IMR-90 (cell line): ENCODE data around the gene SHC2. TPM values are rescaled to one million over a fixed set of nuclear protein-coding genes. Genes with fewer than 3 reads are reported as not detected.

ENCODE experiments used
- ATAC-seq: fragments of 200-7000 bp; cut with Tn5 transposase; 2 replicates; pipeline ENCODE4 v1.9.1; 2020; ENCODE audit warnings: low read depth, mild to moderate bottlenecking, moderate library complexity
- BruUV-seq: library from RNA; stranded (reverse); fragments of 400-500 nt; replicated peaks from 2 replicates; lab custom pipeline; 2021; lab: Mats Ljungman, UMichigan
- CTCF ChIA-PET: fragments of 300-600 bp; formaldehyde crosslinking; extraction: SDS; loops from one replicate; lab custom pipeline; 2021; ENCODE audit warnings: antibody characterized with exemption; lab: Yijun Ruan, JAX
- POLR2A ChIA-PET: fragments of 300-600 bp; sonication (Branson Sonifier 250); formaldehyde crosslinking; loops from one replicate; lab custom pipeline; 2022; ENCODE audit warnings: antibody characterized with exemption; ENCODE audit not compliant: unreplicated experiment; lab: Charles Lee
- DNase-seq: peaks from one replicate; pipeline ENCODE4 v3.0.0; 2013
- H2AFZ ChIP-seq: replicated peaks from 2 replicates; pipeline ENCODE3; 2013; ENCODE audit warnings: low read length, mild to moderate bottlenecking; ENCODE audit not compliant: poor library complexity
- H2AK5ac ChIP-seq: 2 replicates; pipeline ENCODE4 v1.6.1; 2013; ENCODE audit warnings: low read depth, low read length, inconsistent platforms
- H2AK9ac ChIP-seq: replicated peaks from 2 replicates; pipeline ENCODE3; 2013; ENCODE audit warnings: mild to moderate bottlenecking, low read depth, low read length, moderate library complexity; ENCODE audit not compliant: poor library complexity
- H2BK120ac ChIP-seq: 2 replicates; pipeline ENCODE4 v1.6.1; 2013; ENCODE audit warnings: low read depth, low read length, inconsistent platforms
- H2BK15ac ChIP-seq: 3 replicates; pipeline ENCODE4 v1.6.1; 2013; ENCODE audit warnings: low read depth, low read length, inconsistent platforms
- H2BK20ac ChIP-seq: 2 replicates; pipeline ENCODE4 v1.6.1; 2013; ENCODE audit warnings: low read depth, mild to moderate bottlenecking, inconsistent platforms, low read length, moderate library complexity
- H2BK5ac ChIP-seq: 2 replicates; pipeline ENCODE4 v1.6.1; 2013; ENCODE audit warnings: mild to moderate bottlenecking, low read depth, low read length, inconsistent platforms; ENCODE audit not compliant: poor library complexity, severe bottlenecking
- H3K14ac ChIP-seq: replicated peaks from 2 replicates; pipeline ENCODE4 v1.6.1; 2013; ENCODE audit warnings: low read depth, low read length, inconsistent platforms
- H3K18ac ChIP-seq: 2 replicates; pipeline ENCODE4 v1.6.1; 2013; ENCODE audit warnings: low read depth, low read length, control low read depth
- H3K23ac ChIP-seq: 2 replicates; pipeline ENCODE4 v1.6.1; 2013; ENCODE audit warnings: low read depth, low read length, inconsistent platforms
- H3K27ac ChIP-seq: 2 replicates; pipeline ENCODE4 v1.5.1; 2013; ENCODE audit warnings: mild to moderate bottlenecking, control low read depth, low read length; ENCODE audit not compliant: insufficient read depth
- H3K27me3 ChIP-seq: 2 replicates; pipeline ENCODE4 v1.6.1; 2013; ENCODE audit warnings: low read length; ENCODE audit not compliant: control insufficient read depth, insufficient read depth
- H3K36me3 ChIP-seq: 2 replicates; pipeline ENCODE4 v1.6.1; 2013; ENCODE audit warnings: low read length, mixed read lengths; ENCODE audit not compliant: control insufficient read depth, insufficient read depth
- H3K4ac ChIP-seq: 2 replicates; pipeline ENCODE4 v1.6.1; 2013; ENCODE audit warnings: low read depth, low read length, inconsistent platforms
- H3K4me1 ChIP-seq: 2 replicates; pipeline ENCODE4 v1.6.1; 2013; ENCODE audit warnings: low read length, mixed read lengths; ENCODE audit not compliant: control insufficient read depth, insufficient read depth
- H3K4me2 ChIP-seq: 2 replicates; pipeline ENCODE4 v1.6.1; 2013; ENCODE audit warnings: low read depth, mild to moderate bottlenecking, control low read depth, low read length, moderate library complexity
- H3K4me3 ChIP-seq: 2 replicates; pipeline ENCODE4 v1.5.1; 2013; ENCODE audit warnings: low read depth, mild to moderate bottlenecking, control low read depth, low read length, moderate library complexity; ENCODE audit not compliant: insufficient read depth
- H3K56ac ChIP-seq: 2 replicates; pipeline ENCODE4 v1.6.1; 2013; ENCODE audit warnings: low read length, inconsistent platforms; ENCODE audit not compliant: insufficient read depth; ENCODE audit errors: extremely low read depth
- H3K79me1 ChIP-seq, 2 experiments: 2 replicates each; pipeline ENCODE4 v1.6.1; 2013; ENCODE audit warnings: low read length in 2 of 2, inconsistent platforms in 1 of 2, low read depth in 1 of 2
- H3K9ac ChIP-seq: 2 replicates; pipeline ENCODE4 v1.6.1; 2013; ENCODE audit warnings: low read depth, low read length, control low read depth
- H3K9me1 ChIP-seq: 2 replicates; pipeline ENCODE4 v1.6.1; 2013; ENCODE audit warnings: low read length, inconsistent platforms; ENCODE audit not compliant: insufficient read depth
- H3K9me3 ChIP-seq: 2 replicates; pipeline ENCODE4 v1.6.1; 2013; ENCODE audit warnings: low read length; ENCODE audit not compliant: control insufficient read depth, insufficient read depth
- H4K20me1 ChIP-seq: 2 replicates; pipeline ENCODE4 v1.6.1; 2013; ENCODE audit warnings: low read length, inconsistent platforms; ENCODE audit not compliant: insufficient read depth
- H4K5ac ChIP-seq: 2 replicates; pipeline ENCODE4 v1.6.1; 2013; ENCODE audit warnings: mild to moderate bottlenecking, low read depth, low read length, control low read depth
- H4K8ac ChIP-seq, 2 experiments: 2 replicates each; pipeline ENCODE4 v1.6.1; 2013; ENCODE audit warnings: low read depth in 2 of 2, low read length in 2 of 2, control low read depth in 1 of 2, inconsistent platforms in 1 of 2
- H4K91ac ChIP-seq: 2 replicates; pipeline ENCODE4 v1.6.1; 2013; ENCODE audit warnings: low read depth, low read length, inconsistent platforms; ENCODE audit not compliant: insufficient read depth
- BHLHE40 ChIP-seq: fragments of 150-350 bp; IDR thresholded peaks from 2 replicates; pipeline ENCODE4 v1.6.1; 2016; ENCODE audit warnings: mild to moderate bottlenecking, low read depth, low read length
- CEBPB ChIP-seq: IDR thresholded peaks from 2 replicates; pipeline ENCODE4 v1.6.1; 2012; ENCODE audit warnings: low read depth, low read length, improper control_type of control experiment
- FOS ChIP-seq: fragments of 150-350 bp; IDR thresholded peaks from 2 replicates; pipeline ENCODE4 v1.6.1; 2016; ENCODE audit warnings: low read depth, low read length
- MAFK ChIP-seq: IDR thresholded peaks from 2 replicates; pipeline ENCODE4 v1.6.1; 2012; ENCODE audit warnings: low read depth, low read length, improper control_type of control experiment
- MAZ ChIP-seq: IDR thresholded peaks from 2 replicates; pipeline ENCODE4 v1.6.1; 2012; ENCODE audit warnings: low read depth, mild to moderate bottlenecking, low read length, improper control_type of control experiment, moderate library complexity, borderline replicate concordance
- POLR2A ChIP-seq: IDR thresholded peaks from 2 replicates; pipeline ENCODE4 v1.6.1; 2012; ENCODE audit warnings: mild to moderate bottlenecking, low read depth, low read length
- RCOR1 ChIP-seq: IDR thresholded peaks from 2 replicates; pipeline ENCODE4 v1.6.1; 2012; ENCODE audit warnings: mild to moderate bottlenecking, low read length, improper control_type of control experiment; ENCODE audit not compliant: insufficient replicate concordance
- RFX5 ChIP-seq: IDR thresholded peaks from 2 replicates; pipeline ENCODE4 v1.8.0; 2012; ENCODE audit warnings: low read depth, mild to moderate bottlenecking, low read length, moderate library complexity
- SMC3 ChIP-seq: fragments of 150-350 bp; IDR thresholded peaks from 2 replicates; pipeline ENCODE4 v1.6.1; 2016; ENCODE audit warnings: low read depth, mild to moderate bottlenecking, antibody characterized with exemption, low read length, moderate library complexity
- USF2 ChIP-seq: fragments of 150-350 bp; IDR thresholded peaks from 2 replicates; pipeline ENCODE4 v1.6.1; 2017; ENCODE audit warnings: mild to moderate bottlenecking, antibody characterized with exemption, low read length, low read depth
- WGBS, 2 experiments: methylation state at CpG; one replicate each; pipeline versions ENCODE4 v1.1.5 to v1.1.7; 2013; ENCODE audit warnings: missing lambda C conversion rate in 2 of 2; ENCODE audit not compliant: insufficient read length in 1 of 2; ENCODE audit errors: extremely low coverage in 2 of 2; 5-methylcytosine and 5-hydroxymethylcytosine counted together
- dilution Hi-C: fragments of 300-500 bp; cut with HindIII; formaldehyde crosslinking; loops from one replicate; pipeline ENCODE4 v1.14.3; 2018; ENCODE audit warnings: low sequenced_read_pairs; ENCODE audit not compliant: unreplicated experiment
- in situ Hi-C: fragments of 300-500 bp; cut with MboI; formaldehyde crosslinking; loops from 3 replicates; pipeline ENCODE4 v1.14.3; 2019; ENCODE audit warnings: low sequenced_read_pairs, inconsistent platforms, mixed read lengths
- intact Hi-C: fragments of 100-400 bp; cut with micrococcal nuclease; formaldehyde crosslinking; loops from 2 replicates; pipeline ENCODE4 v1.10.0; 2022
- polyA plus RNA-seq, 3 experiments: library from polyadenylated mRNA; depleted of rRNA; stranded (reverse); fragments of >200 nt; gene quantifications; 2 replicates each; pipeline ENCODE4 v1.2.3, GENCODE V29; 2012; ENCODE audit warnings: low replicate concordance in 1 of 3
- total RNA-seq: library from RNA; depleted of rRNA; stranded (reverse); fragments of >200 nt; gene quantifications from 2 replicates; pipeline ENCODE4 v1.2.3, GENCODE V29; 2012

The SHC2 gene
- total and polyA plus RNA-seq, 2 of the 4 experiments (the other 2 are of a cell fraction): 0.68 TPM; not detected in 1

GRCh38 chr19:408441-408901, 52.4 kb downstream of the SHC2 start:
- H3K27me3 ChIP-seq: peaks cover 41% of the 10 kb centered on the region
- H3K27ac ChIP-seq: no peak overlapping the region

More at GRCh38 chr19:408441-408901, 52.4 kb downstream of the SHC2 start:
- no peaks in the 10 kb centered on the region for H3K9me1 ChIP-seq
- H4K8ac ChIP-seq: no peak overlapping the region
- no peak overlapping the region for H3K14ac ChIP-seq
- no peak overlapping the region for H2AK5ac ChIP-seq
- dilution Hi-C loops (no loop called here), in situ Hi-C loops (no loop called here), intact Hi-C loops (no loop called here)
- CTCF ChIA-PET: no interaction called here
- H3K79me1 ChIP-seq: no peaks in the 10 kb centered on the region
- H3K23ac ChIP-seq: no peak overlapping the region
- no peak overlapping the region for H4K91ac ChIP-seq
- H3K9ac ChIP-seq: no peak overlapping the region
- H3K9me3 ChIP-seq: no peaks in the 10 kb centered on the region
- H2AK9ac ChIP-seq: no peak overlapping the region
- TF ChIP-seq BHLHE40: no peak
- TF ChIP-seq MAZ: no peak
- TF ChIP-seq USF2: no peak
- TF ChIP-seq SMC3: no peak
- no peak for TF ChIP-seq POLR2A
- TF ChIP-seq MAFK: no peak
- no peak for TF ChIP-seq RFX5
- TF ChIP-seq CEBPB: no peak
- TF ChIP-seq FOS: no peak
- no peak for TF ChIP-seq RCOR1
- H3K4ac ChIP-seq: no peak overlapping the region
- H2BK5ac ChIP-seq: no peak overlapping the region
- H3K56ac ChIP-seq: no peak overlapping the region
- ATAC-seq (no peak), DNase-seq (no peak)
- no TSS peak for BruUV-seq
- no peak overlapping the region for H2BK15ac ChIP-seq
- no peak overlapping the region for H3K18ac ChIP-seq
- no peak overlapping the region; the same call in 1 of the 2 replicates for H3K4me2 ChIP-seq
- no peak overlapping the region for H4K5ac ChIP-seq
- H2BK120ac ChIP-seq: no peak overlapping the region
- WGBS, 2 experiments: 8% methylated on average over 5 of the region's 30 CpGs; no CpG with 5 or more reads in 1 of the 2 experiments
- H4K20me1 ChIP-seq: peaks cover under 1% of the 10 kb centered on the region; the same call in 1 of the 2 replicates
- H3K36me3 ChIP-seq: no peaks in the 10 kb centered on the region
- POLR2A ChIA-PET: no interaction called here
- H2AFZ ChIP-seq: no peak overlapping the region
- H3K4me1 ChIP-seq: no peaks in the 10 kb centered on the region
- H3K4me3 ChIP-seq: no peak overlapping the region; the same call in 1 of the 2 replicates
- H2BK20ac ChIP-seq: no peak overlapping the region
